ENCODE data around the gene BAIAP2L1.
A peak's percentile ranks its signal among the peaks of the same experiment; 100 is the strongest.
"Not testable (repeated sequence)": the region's sequence is repeated elsewhere in the genome, so short reads cannot be mapped to it uniquely, and the experiment has no call there.

Gene BAIAP2L1

GRCh38 chr7:98400542-98401340 lies at the start of gene BAIAP2L1:
Gene BAIAP2L1, minus strand, starts transcription at chr7:98401090. Its CDS starts 238 bp downstream, at chr7:98400852.
- DNase-seq (ENCODE audit: low read depth) = peak; percentile 76
- Histone ChIP-seq H3K36me3 (ENCODE audit: control insufficient read depth, insufficient read depth, low read length, severe bottlenecking) (no peaks in the 10 kb centered on the region), H3K9ac (ENCODE audit: low read length) (no peak within 1 kb of the TSS), H3K9me3 (ENCODE audit: control insufficient read depth, low read length) (no peaks in the 10 kb centered on the region), H3K27me3 (replicated peaks; ENCODE audit: control insufficient read depth, insufficient read depth, low read length) (peaks cover 44% of the 10 kb centered on the region), H3K4me1 (ENCODE audit: control insufficient read depth, insufficient read depth, low read length) (no peaks in the 10 kb centered on the region), H3K4me3 (ENCODE audit: low read length) (peak within 1 kb of the TSS; percentile 65)

GRCh38 chr7:98448766-98449165 lies 47.9 kb upstream of the BAIAP2L1 start:
- Histone ChIP-seq H3K4me1 (ENCODE audit: control insufficient read depth, insufficient read depth, low read length) (no peaks in the 10 kb centered on the region), H3K36me3 (ENCODE audit: control insufficient read depth, insufficient read depth, low read length, severe bottlenecking) (no peaks in the 10 kb centered on the region), H3K27me3 (replicated peaks; ENCODE audit: control insufficient read depth, insufficient read depth, low read length) (peaks cover 4% of the 10 kb centered on the region), H3K9ac (ENCODE audit: low read length) (no peak overlapping the region), H3K9me3 (ENCODE audit: control insufficient read depth, low read length) (peaks cover 6% of the 10 kb centered on the region), H3K4me3 (ENCODE audit: low read length) (no peak overlapping the region)
- no peak for DNase-seq (ENCODE audit: low read depth)

GRCh38 chr7:98440992-98441391 lies 40.1 kb upstream of the BAIAP2L1 start:
- H3K4me3 ChIP-seq (ENCODE audit: low read length); H3K27me3 ChIP-seq (replicated peaks; ENCODE audit: control insufficient read depth, insufficient read depth, low read length); H3K9me3 ChIP-seq (ENCODE audit: control insufficient read depth, low read length); H3K36me3 ChIP-seq (ENCODE audit: control insufficient read depth, insufficient read depth, low read length, severe bottlenecking); DNase-seq (ENCODE audit: low read depth); H3K4me1 ChIP-seq (ENCODE audit: control insufficient read depth, insufficient read depth, low read length); H3K9ac ChIP-seq (ENCODE audit: low read length): not testable (repeated sequence)

- Histone ChIP-seq H3K36me3 (ENCODE audit: control insufficient read depth, insufficient read depth, low read length, severe bottlenecking) (no peaks in the 10 kb centered on the region), H3K27me3 (replicated peaks; ENCODE audit: control insufficient read depth, insufficient read depth, low read length) (peaks cover 9% of the 10 kb centered on the region), H3K4me3 (ENCODE audit: low read length) (no peak overlapping the region), H3K9me3 (ENCODE audit: control insufficient read depth, low read length) (peaks cover 6% of the 10 kb centered on the region), H3K9ac (ENCODE audit: low read length) (no peak overlapping the region), H3K4me1 (ENCODE audit: control insufficient read depth, insufficient read depth, low read length) (no peaks in the 10 kb centered on the region)
- no peak for DNase-seq (ENCODE audit: low read depth)
Measured at GRCh38 chr7:98439484-98439883, 38.6 kb upstream of the BAIAP2L1 start.

- Histone ChIP-seq H3K4me1 (ENCODE audit: control insufficient read depth, insufficient read depth, low read length) (no peaks in the 10 kb centered on the region), H3K4me3 (ENCODE audit: low read length) (no peak overlapping the region), H3K27me3 (replicated peaks; ENCODE audit: control insufficient read depth, insufficient read depth, low read length) (peaks cover 9% of the 10 kb centered on the region), H3K9ac (ENCODE audit: low read length) (no peak overlapping the region), H3K9me3 (ENCODE audit: control insufficient read depth, low read length) (no peaks in the 10 kb centered on the region), H3K36me3 (ENCODE audit: control insufficient read depth, insufficient read depth, low read length, severe bottlenecking) (no peaks in the 10 kb centered on the region)
- no peak for DNase-seq (ENCODE audit: low read depth)
Measured at GRCh38 chr7:98434087-98434486, 33.2 kb upstream of the BAIAP2L1 start.

- no peak for DNase-seq (ENCODE audit: low read depth)
- H3K9ac ChIP-seq (ENCODE audit: low read length) = no peak overlapping the region
- H3K4me1 ChIP-seq (ENCODE audit: control insufficient read depth, insufficient read depth, low read length) = no peaks in the 10 kb centered on the region
- H3K4me3 ChIP-seq (ENCODE audit: low read length) = no peak overlapping the region
- peaks cover 4% of the 10 kb centered on the region for H3K27me3 ChIP-seq (replicated peaks; ENCODE audit: control insufficient read depth, insufficient read depth, low read length)
- no peaks in the 10 kb centered on the region for H3K36me3 ChIP-seq (ENCODE audit: control insufficient read depth, insufficient read depth, low read length, severe bottlenecking)
- no peaks in the 10 kb centered on the region for H3K9me3 ChIP-seq (ENCODE audit: control insufficient read depth, low read length)
Measured at GRCh38 chr7:98429799-98430198, 28.9 kb upstream of the BAIAP2L1 start.

GRCh38 chr7:98423043-98423442 lies 22.2 kb upstream of the BAIAP2L1 start:
- H3K4me1 ChIP-seq (ENCODE audit: control insufficient read depth, insufficient read depth, low read length) = peaks cover 13% of the 10 kb centered on the region
- H3K27me3 ChIP-seq (replicated peaks; ENCODE audit: control insufficient read depth, insufficient read depth, low read length) = peaks cover 2% of the 10 kb centered on the region
- no peak for DNase-seq (ENCODE audit: low read depth)

GRCh38 chr7:98420966-98421612 lies 20.2 kb upstream of the BAIAP2L1 start:
- peaks cover 18% of the 10 kb centered on the region for H3K4me1 ChIP-seq (ENCODE audit: control insufficient read depth, insufficient read depth, low read length)
- no peaks in the 10 kb centered on the region for H3K27me3 ChIP-seq (replicated peaks; ENCODE audit: control insufficient read depth, insufficient read depth, low read length)
- DNase-seq (ENCODE audit: low read depth) = peak; percentile 57
- no peak overlapping the region for H3K4me3 ChIP-seq (ENCODE audit: low read length)
- no peaks in the 10 kb centered on the region for H3K9me3 ChIP-seq (ENCODE audit: control insufficient read depth, low read length)
- H3K36me3 ChIP-seq (ENCODE audit: control insufficient read depth, insufficient read depth, low read length, severe bottlenecking) = no peaks in the 10 kb centered on the region
- no peak overlapping the region for H3K9ac ChIP-seq (ENCODE audit: low read length)

More at GRCh38 chr7:98423043-98423442, 22.2 kb upstream of the BAIAP2L1 start:
- Histone ChIP-seq H3K9me3 (ENCODE audit: control insufficient read depth, low read length) (no peaks in the 10 kb centered on the region), H3K36me3 (ENCODE audit: control insufficient read depth, insufficient read depth, low read length, severe bottlenecking) (no peaks in the 10 kb centered on the region), H3K9ac (ENCODE audit: low read length) (no peak overlapping the region), H3K4me3 (ENCODE audit: low read length) (no peak overlapping the region)

GRCh38 chr7:98419988-98420387 lies 19.1 kb upstream of the BAIAP2L1 start:
- H3K4me1 ChIP-seq (ENCODE audit: control insufficient read depth, insufficient read depth, low read length) = peaks cover 18% of the 10 kb centered on the region
- H3K9ac ChIP-seq (ENCODE audit: low read length); DNase-seq (ENCODE audit: low read depth); H3K27me3 ChIP-seq (replicated peaks; ENCODE audit: control insufficient read depth, insufficient read depth, low read length); H3K36me3 ChIP-seq (ENCODE audit: control insufficient read depth, insufficient read depth, low read length, severe bottlenecking); H3K4me3 ChIP-seq (ENCODE audit: low read length); H3K9me3 ChIP-seq (ENCODE audit: control insufficient read depth, low read length): not testable (repeated sequence)

- H3K36me3 ChIP-seq (ENCODE audit: control insufficient read depth, insufficient read depth, low read length, severe bottlenecking); DNase-seq (ENCODE audit: low read depth); H3K4me3 ChIP-seq (ENCODE audit: low read length); H3K9me3 ChIP-seq (ENCODE audit: control insufficient read depth, low read length); H3K9ac ChIP-seq (ENCODE audit: low read length); H3K27me3 ChIP-seq (replicated peaks; ENCODE audit: control insufficient read depth, insufficient read depth, low read length): not testable (repeated sequence)
- peaks cover 18% of the 10 kb centered on the region for H3K4me1 ChIP-seq (ENCODE audit: control insufficient read depth, insufficient read depth, low read length)
Measured at GRCh38 chr7:98419316-98419691, 18.4 kb upstream of the BAIAP2L1 start.

GRCh38 chr7:98418636-98419315 lies 17.9 kb upstream of the BAIAP2L1 start:
- no peaks in the 10 kb centered on the region for H3K9me3 ChIP-seq (ENCODE audit: control insufficient read depth, low read length)
- no peak overlapping the region for H3K9ac ChIP-seq (ENCODE audit: low read length)
- peak; percentile 88 for DNase-seq (ENCODE audit: low read depth)
- no peak overlapping the region for H3K4me3 ChIP-seq (ENCODE audit: low read length)
- H3K4me1 ChIP-seq (ENCODE audit: control insufficient read depth, insufficient read depth, low read length) = peaks cover 18% of the 10 kb centered on the region
- H3K27me3 ChIP-seq (replicated peaks; ENCODE audit: control insufficient read depth, insufficient read depth, low read length) = no peaks in the 10 kb centered on the region
- H3K36me3 ChIP-seq (ENCODE audit: control insufficient read depth, insufficient read depth, low read length, severe bottlenecking) = no peaks in the 10 kb centered on the region
